ENCODE data around the gene PSPH. TPM values are rescaled to one million over a fixed set of nuclear protein-coding genes. Genes with fewer than 3 reads are reported as not detected.
"Not testable (repeated sequence)": the region's sequence is repeated elsewhere in the genome, so short reads cannot be mapped to it uniquely, and the experiment has no call there.

PSPH gene
- total RNA-seq, 2 donors from 2014 or later: 7.7 to 21.1 TPM

- DNase-seq (ENCODE audit: low spot score in 2 of 2) (peak in 1 of 2 donors; percentile 39), ATAC-seq (no peak)
- H3K27ac Mint-ChIP-seq: no peak overlapping the region
- peaks cover 0 to 5% of the 10 kb centered on the region in 2 donors for H3K36me3 Mint-ChIP-seq
- no peaks in the 10 kb centered on the region for H3K9me3 Mint-ChIP-seq
Observed at GRCh38 chr7:56077681-56078080, 26.4 kb upstream of the PSPH start.

GRCh38 chr7:56074371-56074791 lies 23.1 kb upstream of the PSPH start:
- peak; percentile 65 to 81 for DNase-seq (ENCODE audit: low spot score in 2 of 2)
- Mint-ChIP-seq H3K36me3 (peaks cover 2 to 7% of the 10 kb centered on the region in 2 donors), H3K9me3 (no peaks in the 10 kb centered on the region), H3K27ac (peak overlapping the region; percentile 2 to 20)
- peak; percentile 87 to 89 for ATAC-seq

- DNase-seq (ENCODE audit: low spot score in 2 of 2): peak in 1 of 2 donors; percentile 33
- not testable (repeated sequence) for H3K27ac Mint-ChIP-seq, H3K9me3 Mint-ChIP-seq, ATAC-seq
- H3K36me3 Mint-ChIP-seq: peaks cover 17 to 38% of the 10 kb centered on the region in 2 donors
Observed at GRCh38 chr7:56066376-56066775, 15.1 kb upstream of the PSPH start.

- DNase-seq (ENCODE audit: low spot score in 2 of 2) (peak; percentile 90 to 92), ATAC-seq (peak; percentile 92 to 93)
- no peaks in the 10 kb centered on the region for H3K9me3 Mint-ChIP-seq
- H3K36me3 Mint-ChIP-seq: peaks cover 23 to 42% of the 10 kb centered on the region in 2 donors
- H3K27ac Mint-ChIP-seq: peak within 1 kb of the TSS; percentile 86 to 94
Observed at GRCh38 chr7:56063882-56064625, 12.8 kb upstream of the PSPH start, which contains the start of gene SUMF2. SUMF2 (plus strand) TSS chr7:56064286; CDS start chr7:56064312, 26 bp downstream.

- no peaks in the 10 kb centered on the region for H3K9me3 Mint-ChIP-seq
- H3K27ac Mint-ChIP-seq: peak overlapping the region; percentile 86 to 94
- peaks cover 23 to 39% of the 10 kb centered on the region in 2 donors for H3K36me3 Mint-ChIP-seq
- ATAC-seq: no peak
- DNase-seq (ENCODE audit: low spot score in 2 of 2): peak in 1 of 2 donors; percentile 13
Observed at GRCh38 chr7:56063500-56063881, 12.2 kb upstream of the PSPH start.

GRCh38 chr7:56062382-56062781 lies 11.1 kb upstream of the PSPH start:
- peak in 1 of 2 donors; percentile 22 for ATAC-seq
- H3K9me3 Mint-ChIP-seq: no peaks in the 10 kb centered on the region
- peak overlapping the region; percentile 86 to 94 for H3K27ac Mint-ChIP-seq
- peaks cover 28 to 45% of the 10 kb centered on the region in 2 donors for H3K36me3 Mint-ChIP-seq
- no peak for DNase-seq (ENCODE audit: low spot score in 2 of 2)

GRCh38 chr7:56053993-56054392 lies 2.7 kb upstream of the PSPH start:
- Mint-ChIP-seq H3K36me3 (peaks cover 22 to 44% of the 10 kb centered on the region in 2 donors), H3K9me3 (no peaks in the 10 kb centered on the region), H3K27ac (peak overlapping the region in 1 of 2 donors; percentile 89)
- no peak for ATAC-seq
- DNase-seq (ENCODE audit: low spot score in 2 of 2): no peak

- Mint-ChIP-seq H3K9me3 (no peaks in the 10 kb centered on the region), H3K36me3 (peaks cover 22 to 42% of the 10 kb centered on the region in 2 donors), H3K27ac (peak overlapping the region; percentile 89 to 91)
- no peak for ATAC-seq
- no peak for DNase-seq (ENCODE audit: low spot score in 2 of 2)
Observed at GRCh38 chr7:56053379-56053778, 2.1 kb upstream of the PSPH start.

- H3K36me3 Mint-ChIP-seq: peaks cover 17 to 33% of the 10 kb centered on the region in 2 donors
Observed at GRCh38 chr7:56051053-56051338, 248 bp downstream of the PSPH start.

GRCh38 chr7:56048763-56049162 lies 2.5 kb downstream of the PSPH start:
- H3K36me3 Mint-ChIP-seq: peaks cover 10 to 15% of the 10 kb centered on the region in 2 donors
- not testable (repeated sequence) for H3K27ac Mint-ChIP-seq; DNase-seq (ENCODE audit: low spot score in 2 of 2); ATAC-seq; H3K9me3 Mint-ChIP-seq

More at GRCh38 chr7:56051053-56051338, 248 bp downstream of the PSPH start:
- DNase-seq (ENCODE audit: low spot score in 2 of 2): no peak
- ATAC-seq: no peak
- peak overlapping the region; percentile 89 to 98 for H3K27ac Mint-ChIP-seq
- H3K9me3 Mint-ChIP-seq: no peaks in the 10 kb centered on the region

- H3K36me3 Mint-ChIP-seq: peaks cover 5 to 13% of the 10 kb centered on the region in 2 donors
Observed at GRCh38 chr7:56048245-56048644, 3.0 kb downstream of the PSPH start.

GRCh38 chr7:56047446-56048116 lies 3.7 kb downstream of the PSPH start:
- not testable (repeated sequence) for DNase-seq (ENCODE audit: low spot score in 2 of 2); H3K27ac Mint-ChIP-seq; ATAC-seq; H3K9me3 Mint-ChIP-seq
- H3K36me3 Mint-ChIP-seq: peaks cover 0 to 13% of the 10 kb centered on the region in 2 donors

More at GRCh38 chr7:56048245-56048644, 3.0 kb downstream of the PSPH start:
- DNase-seq (ENCODE audit: low spot score in 2 of 2): no peak
- Mint-ChIP-seq H3K9me3 (no peaks in the 10 kb centered on the region), H3K27ac (no peak overlapping the region)
- no peak for ATAC-seq

- Mint-ChIP-seq H3K36me3 (peaks cover 0 to 13% of the 10 kb centered on the region in 2 donors), H3K27ac (no peak overlapping the region), H3K9me3 (no peaks in the 10 kb centered on the region)
- ATAC-seq: no peak
- DNase-seq (ENCODE audit: low spot score in 2 of 2): no peak
Observed at GRCh38 chr7:56046721-56047445, 4.4 kb downstream of the PSPH start.

- not testable (repeated sequence) for ATAC-seq; H3K9me3 Mint-ChIP-seq; H3K36me3 Mint-ChIP-seq; H3K27ac Mint-ChIP-seq; DNase-seq (ENCODE audit: low spot score in 2 of 2)
Observed at GRCh38 chr7:56045758-56046157, 5.5 kb downstream of the PSPH start.

- peak overlapping the region in 1 of 2 donors; percentile 66 for H3K27ac Mint-ChIP-seq
- no peak for DNase-seq (ENCODE audit: low spot score in 2 of 2)
- H3K9me3 Mint-ChIP-seq: no peaks in the 10 kb centered on the region
- no peaks in the 10 kb centered on the region for H3K36me3 Mint-ChIP-seq
- ATAC-seq: no peak
Observed at GRCh38 chr7:56040730-56041129, 10.5 kb downstream of the PSPH start.

GRCh38 chr7:56033671-56034432 lies 17.4 kb downstream of the PSPH start:
- DNase-seq (ENCODE audit: low spot score in 2 of 2) (peak; percentile 60 to 71), ATAC-seq (peak; percentile 94 to 98)
- Mint-ChIP-seq H3K27ac (peak overlapping the region; percentile 16 to 69), H3K36me3 (peaks cover 9 to 15% of the 10 kb centered on the region in 2 donors), H3K9me3 (no peaks in the 10 kb centered on the region)

Measured in activated naive CD4-positive, alpha-beta T cell treated with anti-CD3 and anti-CD28 coated beads, Interleukin-2, amount 50 U/mL, for 72 hours (primary cell).